Fibroblast of lung (primary cell): Measurements from ENCODE around the gene TK1. TPM values are rescaled to one million over a fixed set of nuclear protein-coding genes. Genes with fewer than 3 reads are reported as not detected.

Experiments used
- DNase-seq, 2 donors: peaks; one replicate each; pipeline versions ENCODE4 v3.0.0 to v3.0.0-alpha.2; 2010; ENCODE audit warnings: low read depth in 2 of 2
- H2AFZ ChIP-seq: 2 replicates; pipeline ENCODE4 v1.5.1; 2012; ENCODE audit warnings: low read length, control low read depth, inconsistent platforms
- H3K27ac ChIP-seq: 2 replicates; pipeline ENCODE4 v1.5.1; 2011; ENCODE audit warnings: low read length, control low read depth; ENCODE audit not compliant: insufficient read depth
- H3K27me3 ChIP-seq: 2 replicates; pipeline ENCODE4 v1.5.1; 2011; ENCODE audit warnings: mild to moderate bottlenecking, low read length; ENCODE audit not compliant: control insufficient read depth, insufficient read depth
- H3K36me3 ChIP-seq: 2 replicates; pipeline ENCODE4 v1.5.1; 2011; ENCODE audit warnings: low read length; ENCODE audit not compliant: control insufficient read depth, insufficient read depth
- H3K4me1 ChIP-seq: 2 replicates; pipeline ENCODE4 v1.5.1; 2011; ENCODE audit warnings: low read length; ENCODE audit not compliant: control insufficient read depth, insufficient read depth; ENCODE audit errors: extremely low read depth
- H3K4me2 ChIP-seq: 2 replicates; pipeline ENCODE4 v1.5.1; 2011; ENCODE audit warnings: low read length, control low read depth; ENCODE audit not compliant: insufficient read depth; ENCODE audit errors: extremely low read depth
- H3K4me3 ChIP-seq, 4 experiments: fragments of 200-600 bp in 1 of 4; sonication (generic) in 1 of 4; replicated peaks in 1 of 4; 2 replicates each; pipeline ENCODE4 v1.5.1; 2011 to 2016; ENCODE audit warnings: low read length in 4 of 4, low read depth in 3 of 4, mild to moderate bottlenecking in 3 of 4, control low read depth in 2 of 4, inconsistent platforms in 1 of 4, mixed read lengths in 1 of 4; ENCODE audit not compliant: insufficient read depth in 1 of 4; ENCODE audit errors: control extremely low read depth in 1 of 4
- H3K79me2 ChIP-seq: 2 replicates; pipeline ENCODE4 v1.5.1; 2012; ENCODE audit warnings: mild to moderate bottlenecking, low read length, inconsistent platforms; ENCODE audit not compliant: control insufficient read depth, insufficient read depth
- H3K9ac ChIP-seq: 2 replicates; pipeline ENCODE4 v1.5.1; 2011; ENCODE audit warnings: mild to moderate bottlenecking, low read length, control low read depth; ENCODE audit not compliant: insufficient read depth
- H3K9me3 ChIP-seq: 2 replicates; pipeline ENCODE4 v1.5.1; 2012; ENCODE audit warnings: low read depth, low read length; ENCODE audit not compliant: control insufficient read depth, insufficient read depth
- H4K20me1 ChIP-seq: 2 replicates; pipeline ENCODE4 v1.5.1; 2011; ENCODE audit warnings: low read length; ENCODE audit not compliant: control insufficient read depth, insufficient read depth; ENCODE audit errors: extremely low read depth
- CTCF ChIP-seq, 2 donors: IDR thresholded peaks in 1 of 2; conservative IDR thresholded peaks in 1 of 2; 1 replicate in 1 of 2; 2 replicates in 1 of 2; pipeline ENCODE4 v1.5.1; 2011 to 2012; ENCODE audit warnings: low read length in 2 of 2, control low read depth in 1 of 2, inconsistent platforms in 1 of 2, low read depth in 1 of 2, mild to moderate bottlenecking in 1 of 2
- EZH2 ChIP-seq: IDR thresholded peaks from 2 replicates; pipeline ENCODE4 v1.5.1; 2012; ENCODE audit warnings: low read length, control low read depth, mild to moderate bottlenecking; ENCODE audit errors: missing control alignments
- polyA plus RNA-seq, 2 donors: library from polyadenylated mRNA; depleted of rRNA in 1 of 2; stranded (reverse) in 1 of 2; unstranded in 1 of 2; fragments of >200 nt; gene quantifications; 2 replicates each; pipeline ENCODE4 v1.2.1, GENCODE V29; 2011 to 2012; ENCODE audit warnings: missing spikeins in 1 of 2
- total RNA-seq: library from RNA; depleted of rRNA; stranded (reverse); fragments of >200 nt; gene quantifications from 2 replicates; pipeline ENCODE4 v1.2.1, GENCODE V29; 2014

TK1 gene
- total and polyA plus RNA-seq, 2 donors (not counting 1 experiment from before 2014, with no cell fraction given): 40.6 to 69.2 TPM

GRCh38 chr17:78224231-78225087 is 37.6 kb upstream of the TK1 start:
- no peak overlapping the region for H2AFZ ChIP-seq
- no peak for TF ChIP-seq CTCF (conservative IDR thresholded peaks at IDR 0.05 in 1 of 2, IDR thresholded peaks at IDR 0.05 in 1 of 2; ENCODE audit: low read depth in 1 of 2, low read length in 2 of 2)
- no peak for TF ChIP-seq EZH2
- H3K36me3 ChIP-seq: peaks cover 8% of the 10 kb centered on the region
- H3K9me3 ChIP-seq: no peaks in the 10 kb centered on the region
- H4K20me1 ChIP-seq: no peaks in the 10 kb centered on the region
- peaks cover 2% of the 10 kb centered on the region for H3K79me2 ChIP-seq
- no peak for DNase-seq
- H3K27ac ChIP-seq: no peak overlapping the region
- H3K9ac ChIP-seq: no peak overlapping the region
- no peak overlapping the region for H3K4me2 ChIP-seq
- no peaks in the 10 kb centered on the region for H3K27me3 ChIP-seq
- no peak overlapping the region for H3K4me3 ChIP-seq
- H3K4me1 ChIP-seq: no peaks in the 10 kb centered on the region

GRCh38 chr17:78223765-78224164 is 36.9 kb upstream of the TK1 start:
- TF ChIP-seq CTCF (conservative IDR thresholded peaks at IDR 0.05 in 1 of 2, IDR thresholded peaks at IDR 0.05 in 1 of 2; ENCODE audit: low read depth in 1 of 2, low read length in 2 of 2) (no peak), EZH2 (no peak)
- no peak overlapping the region for H3K27ac ChIP-seq
- no peaks in the 10 kb centered on the region for H3K4me1 ChIP-seq
- no peaks in the 10 kb centered on the region for H4K20me1 ChIP-seq
- H3K9me3 ChIP-seq: no peaks in the 10 kb centered on the region
- H3K9ac ChIP-seq: no peak overlapping the region
- no peaks in the 10 kb centered on the region for H3K27me3 ChIP-seq
- no peak for DNase-seq
- no peak overlapping the region for H3K4me3 ChIP-seq
- H3K79me2 ChIP-seq: peaks cover 5% of the 10 kb centered on the region
- H2AFZ ChIP-seq: no peak overlapping the region
- H3K36me3 ChIP-seq: peaks cover 9% of the 10 kb centered on the region
- no peak overlapping the region for H3K4me2 ChIP-seq

- TF ChIP-seq EZH2: no peak
- no peak for TF ChIP-seq CTCF (conservative IDR thresholded peaks at IDR 0.05 in 1 of 2, IDR thresholded peaks at IDR 0.05 in 1 of 2; ENCODE audit: low read depth in 1 of 2, low read length in 2 of 2)
- Histone ChIP-seq H4K20me1 (no peaks in the 10 kb centered on the region), H2AFZ (no peak overlapping the region)
Observed at GRCh38 chr17:78223061-78223460, 36.2 kb upstream of the TK1 start.

More at GRCh38 chr17:78223061-78223460, 36.2 kb upstream of the TK1 start:
- peaks cover 9% of the 10 kb centered on the region for H3K36me3 ChIP-seq
- peaks cover 6% of the 10 kb centered on the region for H3K79me2 ChIP-seq
- H3K27me3 ChIP-seq: no peaks in the 10 kb centered on the region
- no peak overlapping the region for H3K4me3 ChIP-seq
- no peak overlapping the region for H3K4me2 ChIP-seq
- no peaks in the 10 kb centered on the region for H3K9me3 ChIP-seq
- H3K27ac ChIP-seq: no peak overlapping the region
- no peaks in the 10 kb centered on the region for H3K4me1 ChIP-seq
- H3K9ac ChIP-seq: no peak overlapping the region
- no peak for DNase-seq
